HG03159 (cell line): ENCODE results near the gene CXXC5.

Source experiments
- ATAC-seq: cut with Tn5 transposase; IDR thresholded peaks from one replicate; pipeline ENCODE4 v1.9.1; 2021; ENCODE audit warnings: mild to moderate bottlenecking, moderate library complexity; ENCODE audit not compliant: unreplicated experiment

Gene CXXC5

GRCh38 chr5:139650689-139651042 lies 2.5 kb downstream of the CXXC5 start:
- ATAC-seq, result no peak

- no peak for ATAC-seq
Measured at GRCh38 chr5:139651043-139651834, 3.1 kb downstream of the CXXC5 start.

- peak; percentile 41 for ATAC-seq
Measured at GRCh38 chr5:139651853-139652787, 4.0 kb downstream of the CXXC5 start.

DNA sequence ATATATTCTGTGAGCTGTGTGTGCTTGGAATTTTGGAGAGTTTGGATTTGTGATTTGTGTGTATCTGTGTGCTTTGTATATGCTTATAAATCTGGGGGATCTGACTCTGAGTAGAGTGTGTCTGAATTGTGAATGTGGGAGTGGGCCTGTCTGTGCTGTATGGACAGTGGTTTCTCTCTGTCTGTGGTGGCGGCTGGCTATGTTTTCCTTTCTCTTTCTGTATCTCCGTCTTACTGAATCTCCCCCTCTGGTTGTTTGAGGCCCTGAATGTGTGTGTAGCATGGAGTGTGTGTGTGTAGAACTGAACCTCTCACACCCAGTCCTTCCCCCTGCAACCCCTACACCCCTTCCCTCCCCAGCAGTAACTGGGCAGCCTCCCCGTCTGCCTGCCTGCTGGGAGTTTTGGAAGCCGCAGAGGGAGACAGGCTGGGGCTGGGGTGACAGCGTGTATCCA lies 4.7 kb downstream of the CXXC5 start:
- ATAC-seq, result peak; percentile 38

- ATAC-seq, result no peak
Measured at GRCh38 chr5:139653616-139654015, 5.5 kb downstream of the CXXC5 start.

DNA sequence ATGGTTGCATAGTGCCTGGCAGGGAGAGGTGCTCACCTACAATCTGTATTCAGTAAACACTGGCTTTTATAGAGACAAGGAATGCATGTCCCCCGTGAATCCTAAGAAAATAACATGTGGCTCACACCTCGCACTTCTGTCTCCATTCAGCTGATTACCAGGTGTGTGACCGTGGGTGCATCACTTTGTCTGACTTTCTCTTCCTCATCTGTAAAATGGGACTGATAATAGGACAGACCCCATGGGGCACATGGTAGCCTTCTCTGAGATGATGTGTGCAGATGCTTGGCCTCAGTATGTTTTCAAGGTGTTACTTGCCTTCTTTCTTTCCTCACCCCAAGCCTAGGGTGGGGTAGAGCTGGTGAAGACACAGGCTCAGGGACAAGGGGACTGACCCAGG lies 6.3 kb downstream of the CXXC5 start:
- ATAC-seq, result no peak

DNA sequence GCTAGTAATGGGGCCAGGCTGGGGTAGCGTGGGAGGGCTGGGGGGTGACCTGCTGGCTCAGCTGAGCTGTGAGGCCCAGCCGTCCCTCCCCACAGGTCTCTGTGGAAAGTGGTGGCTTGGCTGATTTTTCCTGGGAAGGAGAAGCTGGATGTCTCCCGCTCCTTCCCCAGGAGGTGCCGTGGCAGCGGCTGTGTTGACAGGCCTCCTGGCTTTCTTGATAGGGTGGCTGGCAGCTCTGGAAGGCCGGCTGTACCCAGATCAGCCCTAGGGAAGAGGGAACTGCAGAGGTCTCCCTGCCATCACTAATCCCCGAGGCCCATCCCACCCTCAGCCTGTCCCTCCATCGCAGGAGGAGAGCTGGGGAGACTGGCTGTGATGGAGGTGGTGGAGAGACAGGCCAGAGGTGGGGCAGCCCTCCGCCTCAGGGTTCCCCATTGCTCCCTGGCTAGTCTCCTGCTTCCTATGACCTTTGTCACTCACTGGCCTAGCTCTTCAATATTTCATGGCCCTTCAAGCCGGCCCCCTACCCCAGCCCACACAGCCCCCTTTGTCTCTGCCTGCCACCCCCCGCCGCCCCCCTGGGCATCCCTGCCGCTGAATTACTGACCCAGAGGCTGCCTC lies 6.8 kb downstream of the CXXC5 start:
- no peak for ATAC-seq

DNA sequence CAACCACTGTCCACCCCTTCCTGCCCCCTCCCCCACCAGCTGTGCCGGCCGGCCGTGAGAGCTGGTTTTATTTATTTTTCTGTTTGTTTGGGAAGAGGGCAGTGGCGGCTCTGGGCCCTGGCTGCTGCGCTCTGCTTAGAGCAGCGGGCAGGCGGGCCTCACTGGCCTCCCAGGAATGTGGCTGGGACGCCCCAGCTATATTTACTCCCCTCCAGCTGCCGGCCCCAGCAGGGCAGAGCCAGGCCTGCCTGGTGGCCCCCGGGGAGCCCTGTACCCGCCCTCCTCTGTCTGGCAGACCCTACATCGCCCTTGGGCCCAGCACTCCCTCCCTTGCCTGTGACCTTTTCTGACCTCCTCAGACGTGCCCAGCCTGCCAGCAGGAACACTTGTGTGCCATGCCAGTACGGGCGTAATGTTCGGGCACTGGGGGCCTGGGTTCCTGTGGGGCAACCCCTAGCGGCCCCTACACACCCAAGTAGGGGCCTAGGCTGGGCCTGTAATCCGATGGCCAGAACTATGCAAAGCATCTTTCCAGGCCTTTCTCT lies 7.7 kb downstream of the CXXC5 start:
- ATAC-seq, result no peak

DNA sequence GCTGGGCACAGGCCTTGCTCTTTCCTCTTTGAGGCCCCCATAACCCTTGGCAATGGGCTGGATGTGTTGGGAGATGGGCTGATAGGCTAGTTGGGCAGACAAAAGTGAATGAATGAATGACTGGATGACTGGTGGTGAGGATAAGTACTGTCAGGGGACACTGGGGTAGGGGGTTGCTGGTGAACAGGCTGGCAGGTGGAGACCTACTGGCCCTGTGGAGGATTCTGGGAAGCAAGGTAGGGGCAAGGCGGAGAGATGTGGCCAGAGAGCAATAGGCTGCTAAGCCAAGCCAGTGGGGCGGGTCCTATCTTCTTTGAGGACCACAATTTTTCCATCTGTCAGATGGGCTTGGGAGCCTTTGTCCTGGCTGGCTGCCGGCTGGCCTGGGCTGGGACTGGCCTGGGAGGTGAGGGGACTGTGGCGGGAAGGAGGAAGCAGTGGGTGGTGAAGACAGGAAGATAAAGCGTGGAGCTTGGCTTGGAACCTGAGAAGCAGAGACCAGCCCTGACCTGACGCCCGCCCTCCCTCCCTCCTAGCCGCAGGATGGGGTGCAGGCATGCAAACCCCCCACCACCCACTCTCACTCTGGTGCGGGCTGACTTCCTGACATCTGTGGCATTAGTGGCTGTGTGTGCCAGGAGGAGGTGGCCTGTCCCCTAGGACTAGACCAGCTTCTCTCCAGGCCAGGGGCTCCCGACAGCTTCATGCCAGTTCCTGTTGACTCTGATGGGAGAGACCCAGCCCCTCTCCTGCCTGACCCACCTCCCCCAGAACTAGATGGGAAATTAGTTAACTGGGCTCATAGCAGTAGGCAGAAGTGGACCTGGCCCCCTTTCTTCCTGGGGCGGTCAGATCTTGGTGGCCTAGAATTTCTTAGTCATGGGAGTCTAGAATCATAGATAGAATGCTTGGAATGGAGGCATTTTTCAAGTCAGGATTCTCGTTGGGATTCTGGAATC lies 9.5 kb downstream of the CXXC5 start:
- ATAC-seq, result no peak

DNA sequence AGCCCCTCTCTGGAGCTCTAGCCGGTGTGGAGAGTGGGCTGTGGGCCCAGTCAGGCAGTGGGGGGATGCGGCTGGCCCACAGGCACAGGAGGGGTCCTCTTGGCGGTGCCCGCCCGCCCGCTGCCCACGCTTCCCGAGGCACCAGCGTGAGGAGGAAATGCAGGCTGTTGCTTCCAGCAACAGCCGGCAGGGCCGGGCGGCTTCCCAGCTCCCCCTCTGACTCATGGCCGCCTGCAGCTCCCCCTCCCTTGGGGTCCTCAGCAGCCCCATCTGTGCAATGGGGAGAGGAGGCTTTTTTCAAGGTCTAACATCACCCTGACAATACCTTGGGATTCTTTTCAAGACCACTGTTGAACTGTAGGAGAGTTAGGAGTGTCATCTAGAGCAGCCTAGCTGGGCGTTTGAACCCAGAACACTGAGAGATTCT lies 10.4 kb downstream of the CXXC5 start:
- no peak for ATAC-seq

GRCh38 chr5:139658928-139659667 lies 10.9 kb downstream of the CXXC5 start:
- ATAC-seq, result no peak

DNA sequence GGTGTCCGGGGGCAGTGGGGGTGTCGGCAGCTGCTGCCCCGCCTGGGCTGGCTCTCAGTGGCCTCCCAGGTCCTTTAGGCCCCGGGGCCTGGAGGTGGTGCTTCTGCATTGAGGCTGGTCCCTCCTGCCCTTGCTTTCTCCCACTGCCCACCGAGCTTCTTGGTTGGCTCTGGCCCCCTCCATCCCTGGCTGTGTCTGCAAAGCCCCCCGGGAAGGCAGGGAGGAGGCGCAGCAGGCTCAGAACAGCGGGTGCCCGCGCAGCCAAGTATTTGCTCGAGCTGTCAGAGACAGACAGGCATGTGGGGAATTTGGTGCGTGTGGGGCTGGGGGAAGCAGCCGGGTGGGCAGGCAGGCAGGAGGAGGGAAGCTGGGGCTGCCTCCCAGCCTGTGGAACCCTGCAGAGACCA lies 11.5 kb downstream of the CXXC5 start:
- no peak for ATAC-seq

GRCh38 chr5:139660105-139660922 lies 12.2 kb downstream of the CXXC5 start:
- no peak for ATAC-seq

GRCh38 chr5:139660923-139661814 lies 13.0 kb downstream of the CXXC5 start:
- no peak for ATAC-seq

- ATAC-seq, result no peak
Measured at GRCh38 chr5:139662617-139663016, 14.5 kb downstream of the CXXC5 start.

GRCh38 chr5:139663207-139664085 lies 15.3 kb downstream of the CXXC5 start:
- ATAC-seq, result no peak
